WTC11 (cell line): ENCODE data around the gene GPX6.

Experiments used
- CBFB ChIP-seq: sonication (generic); formaldehyde crosslinking; IDR thresholded peaks from 2 replicates; pipeline ENCODE4 v1.8.1; 2022; ENCODE audit warnings: mild to moderate bottlenecking, low read depth, missing genetic modification reagents
- CTCF ChIP-seq: fragments of 200-600 bp; IDR thresholded peaks from 2 replicates; pipeline ENCODE4 v1.8.0; 2022; ENCODE audit warnings: antibody characterized with exemption
- MAX ChIP-seq: sonication (generic); formaldehyde crosslinking; IDR thresholded peaks from 2 replicates; pipeline ENCODE4 v1.8.0; 2022; ENCODE audit warnings: mild to moderate bottlenecking, missing genetic modification reagents
- SP1 ChIP-seq: sonication (generic); formaldehyde crosslinking; conservative IDR thresholded peaks from 2 replicates; pipeline ENCODE4 v1.8.1; 2022; ENCODE audit warnings: missing genetic modification reagents
- TP53 ChIP-seq: sonication (generic); formaldehyde crosslinking; IDR thresholded peaks from 2 replicates; pipeline ENCODE4 v1.8.1; 2023; ENCODE audit warnings: mild to moderate bottlenecking, missing genetic modification reagents
- USF2 ChIP-seq: sonication (generic); formaldehyde crosslinking; IDR thresholded peaks from 2 replicates; pipeline ENCODE4 v1.8.1; 2023; ENCODE audit warnings: mild to moderate bottlenecking, missing genetic modification reagents, moderate library complexity
- ZNF219 ChIP-seq: sonication (generic); formaldehyde crosslinking; IDR thresholded peaks from 2 replicates; pipeline ENCODE4 v1.8.0; 2023; ENCODE audit warnings: missing genetic modification reagents, mild to moderate bottlenecking, borderline replicate concordance
- ZNF263 ChIP-seq: sonication (generic); formaldehyde crosslinking; IDR thresholded peaks from 2 replicates; pipeline ENCODE4 v1.8.1; 2022; ENCODE audit warnings: low read depth, mild to moderate bottlenecking, moderate library complexity, missing genetic modification reagents
- ZNF425 ChIP-seq: fragments of 250-450 bp; sonication (Bioruptor Pico); conservative IDR thresholded peaks from 2 replicates; pipeline ENCODE4 v1.9.0; 2021; ENCODE audit warnings: mild to moderate bottlenecking
- ZNF512 ChIP-seq: sonication (generic); formaldehyde crosslinking; IDR thresholded peaks from 2 replicates; pipeline ENCODE4 v1.8.1; 2022; ENCODE audit warnings: missing genetic modification reagents, borderline replicate concordance
- TF ChIP-seq, protein P1 (sequence below): sonication (generic); formaldehyde crosslinking; conservative IDR thresholded peaks from 2 replicates; pipeline ENCODE4 v1.8.1; 2022; ENCODE audit warnings: mild to moderate bottlenecking, missing genetic modification reagents
- TF ChIP-seq, protein P2 (sequence below): sonication (generic); formaldehyde crosslinking; IDR thresholded peaks from 2 replicates; pipeline ENCODE4 v1.8.0; 2023; ENCODE audit warnings: missing genetic modification reagents, mild to moderate bottlenecking, borderline replicate concordance

- no peak for TF ChIP-seq ZNF512 (CRISPR knock-in tag)
- TF ChIP-seq CTCF = no peak
- TF ChIP-seq USF2 (CRISPR knock-in tag) = no peak
- TF ChIP-seq ZNF263 (CRISPR knock-in tag) = no peak
- TF ChIP-seq, protein P1, sequence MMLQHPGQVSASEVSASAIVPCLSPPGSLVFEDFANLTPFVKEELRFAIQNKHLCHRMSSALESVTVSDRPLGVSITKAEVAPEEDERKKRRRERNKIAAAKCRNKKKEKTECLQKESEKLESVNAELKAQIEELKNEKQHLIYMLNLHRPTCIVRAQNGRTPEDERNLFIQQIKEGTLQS (CRISPR knock-in tag) = no peak
- TF ChIP-seq TP53 = no peak
- TF ChIP-seq MAX (CRISPR knock-in tag) = no peak
- no peak for TF ChIP-seq ZNF425 (CRISPR knock-in tag)
- no peak for TF ChIP-seq ZNF219 (CRISPR knock-in tag)
- no peak for TF ChIP-seq SP1 (CRISPR knock-in tag)
- TF ChIP-seq, protein P2, sequence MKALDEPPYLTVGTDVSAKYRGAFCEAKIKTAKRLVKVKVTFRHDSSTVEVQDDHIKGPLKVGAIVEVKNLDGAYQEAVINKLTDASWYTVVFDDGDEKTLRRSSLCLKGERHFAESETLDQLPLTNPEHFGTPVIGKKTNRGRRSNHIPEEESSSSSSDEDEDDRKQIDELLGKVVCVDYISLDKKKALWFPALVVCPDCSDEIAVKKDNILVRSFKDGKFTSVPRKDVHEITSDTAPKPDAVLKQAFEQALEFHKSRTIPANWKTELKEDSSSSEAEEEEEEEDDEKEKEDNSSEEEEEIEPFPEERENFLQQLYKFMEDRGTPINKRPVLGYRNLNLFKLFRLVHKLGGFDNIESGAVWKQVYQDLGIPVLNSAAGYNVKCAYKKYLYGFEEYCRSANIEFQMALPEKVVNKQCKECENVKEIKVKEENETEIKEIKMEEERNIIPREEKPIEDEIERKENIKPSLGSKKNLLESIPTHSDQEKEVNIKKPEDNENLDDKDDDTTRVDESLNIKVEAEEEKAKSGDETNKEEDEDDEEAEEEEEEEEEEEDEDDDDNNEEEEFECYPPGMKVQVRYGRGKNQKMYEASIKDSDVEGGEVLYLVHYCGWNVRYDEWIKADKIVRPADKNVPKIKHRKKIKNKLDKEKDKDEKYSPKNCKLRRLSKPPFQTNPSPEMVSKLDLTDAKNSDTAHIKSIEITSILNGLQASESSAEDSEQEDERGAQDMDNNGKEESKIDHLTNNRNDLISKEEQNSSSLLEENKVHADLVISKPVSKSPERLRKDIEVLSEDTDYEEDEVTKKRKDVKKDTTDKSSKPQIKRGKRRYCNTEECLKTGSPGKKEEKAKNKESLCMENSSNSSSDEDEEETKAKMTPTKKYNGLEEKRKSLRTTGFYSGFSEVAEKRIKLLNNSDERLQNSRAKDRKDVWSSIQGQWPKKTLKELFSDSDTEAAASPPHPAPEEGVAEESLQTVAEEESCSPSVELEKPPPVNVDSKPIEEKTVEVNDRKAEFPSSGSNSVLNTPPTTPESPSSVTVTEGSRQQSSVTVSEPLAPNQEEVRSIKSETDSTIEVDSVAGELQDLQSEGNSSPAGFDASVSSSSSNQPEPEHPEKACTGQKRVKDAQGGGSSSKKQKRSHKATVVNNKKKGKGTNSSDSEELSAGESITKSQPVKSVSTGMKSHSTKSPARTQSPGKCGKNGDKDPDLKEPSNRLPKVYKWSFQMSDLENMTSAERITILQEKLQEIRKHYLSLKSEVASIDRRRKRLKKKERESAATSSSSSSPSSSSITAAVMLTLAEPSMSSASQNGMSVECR = no peak
- TF ChIP-seq CBFB (CRISPR knock-in tag) = no peak
Observed at GRCh38 chr6:28485482-28485881, 30.1 kb downstream of the GPX6 start.
